RPMI8226 (cell line): ENCODE measurements around the gene ALX4.

Experiments
- DNase-seq: peaks from one replicate; pipeline ENCODE4 v3.0.0-alpha.2; 2015

The ALX4 gene

GRCh38 chr11:44264761-44265160 is 45.2 kb downstream of the ALX4 start:
- DNase-seq = no peak

GRCh38 chr11:44264438-44264749 is 45.5 kb downstream of the ALX4 start:
- DNase-seq = no peak

- no peak for DNase-seq
These were observed 46.1 kb downstream of the ALX4 start for GRCh38 chr11:44263738-44264437.

GRCh38 chr11:44261800-44262591 is 47.9 kb downstream of the ALX4 start:
- DNase-seq = peak; percentile 64

GRCh38 chr11:44260081-44260480 is 49.9 kb downstream of the ALX4 start:
- DNase-seq = peak; percentile 52

- DNase-seq = no peak
These were observed 51.0 kb downstream of the ALX4 start for GRCh38 chr11:44258839-44259420.

GRCh38 chr11:44258190-44258489 is 51.8 kb downstream of the ALX4 start:
- no peak for DNase-seq

- peak; percentile 65 for DNase-seq
These were observed 52.4 kb downstream of the ALX4 start for GRCh38 chr11:44257338-44258189.

GRCh38 chr11:44256673-44257291 is 53.2 kb downstream of the ALX4 start:
- peak; percentile 23 for DNase-seq

- no peak for DNase-seq
These were observed 54.4 kb downstream of the ALX4 start for GRCh38 chr11:44255406-44256071.

GRCh38 chr11:44252999-44253602 is 56.8 kb downstream of the ALX4 start:
- DNase-seq = no peak

GRCh38 chr11:44250421-44250820 is 59.5 kb downstream of the ALX4 start:
- DNase-seq = no peak

- DNase-seq = no peak
These were observed 61.8 kb downstream of the ALX4 start for GRCh38 chr11:44248109-44248508.

GRCh38 chr11:44247508-44247907 is 62.4 kb downstream of the ALX4 start:
- no peak for DNase-seq

GRCh38 chr11:44246726-44247125 is 63.2 kb downstream of the ALX4 start:
- no peak for DNase-seq

- DNase-seq = no peak
These were observed 65.2 kb downstream of the ALX4 start for GRCh38 chr11:44244639-44245310.

GRCh38 chr11:44243595-44244343 is 66.2 kb downstream of the ALX4 start:
- DNase-seq = no peak

GRCh38 chr11:44243086-44243485 is 66.9 kb downstream of the ALX4 start:
- DNase-seq = no peak

- DNase-seq = no peak
These were observed 68.1 kb downstream of the ALX4 start for GRCh38 chr11:44241851-44242250.

- DNase-seq = no peak
These were observed 72.8 kb downstream of the ALX4 start for GRCh38 chr11:44237156-44237555.

- no peak for DNase-seq
These were observed 73.6 kb downstream of the ALX4 start for GRCh38 chr11:44236296-44236695.
